IPS DF 4.7 (cell line): ENCODE data around the gene HARBI1.

Experiments
- DNase-seq: peaks from one replicate; pipeline ENCODE4 v3.0.0-alpha.2; 2013; ENCODE audit warnings: low spot score; ENCODE audit errors: extremely low read depth

Gene HARBI1

DNA sequence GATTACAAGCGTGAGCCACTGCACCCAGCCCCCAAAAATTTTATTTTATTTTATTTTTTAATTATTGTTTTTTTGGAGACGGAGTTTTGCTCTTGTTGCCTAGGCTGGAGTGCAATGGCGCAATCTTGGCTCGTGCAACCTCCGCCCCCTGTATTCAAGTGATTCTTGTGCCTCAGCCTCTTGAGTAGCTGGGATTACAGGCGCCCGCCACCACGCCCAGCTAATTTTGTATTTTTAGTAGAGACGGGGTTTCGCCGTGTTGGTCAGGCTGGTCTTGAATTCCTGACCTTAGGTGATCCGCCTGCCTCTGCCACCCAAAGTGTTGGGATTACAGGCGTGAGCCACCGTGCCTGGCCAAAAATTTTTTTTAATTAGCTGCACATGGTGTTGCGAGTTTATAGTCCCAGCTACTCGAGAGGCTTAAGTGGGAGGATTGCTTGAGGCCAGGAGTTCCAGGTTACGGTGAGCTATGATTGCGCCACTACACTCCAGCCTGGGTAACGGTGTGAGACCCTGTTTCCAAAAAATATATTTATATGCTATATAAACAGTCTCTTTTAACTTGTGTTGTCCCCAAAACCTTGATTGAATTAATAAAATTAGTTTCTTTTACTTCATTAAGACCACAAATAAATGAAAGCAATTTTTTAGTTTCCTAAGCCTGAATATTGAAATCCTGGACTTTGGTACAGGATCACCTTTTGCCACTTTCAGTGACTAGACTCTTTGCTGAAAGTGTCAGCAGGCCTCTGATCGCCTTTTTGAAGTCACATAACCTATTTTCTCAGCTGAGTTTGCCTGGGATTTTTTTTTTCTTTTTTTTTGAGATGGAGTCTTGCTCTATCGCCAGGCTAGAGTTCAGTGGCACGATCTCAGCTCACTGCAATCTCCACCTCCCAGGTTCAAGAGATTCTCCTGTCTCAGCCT is 16.5 kb upstream of the HARBI1 start:
- no peak for DNase-seq

DNA sequence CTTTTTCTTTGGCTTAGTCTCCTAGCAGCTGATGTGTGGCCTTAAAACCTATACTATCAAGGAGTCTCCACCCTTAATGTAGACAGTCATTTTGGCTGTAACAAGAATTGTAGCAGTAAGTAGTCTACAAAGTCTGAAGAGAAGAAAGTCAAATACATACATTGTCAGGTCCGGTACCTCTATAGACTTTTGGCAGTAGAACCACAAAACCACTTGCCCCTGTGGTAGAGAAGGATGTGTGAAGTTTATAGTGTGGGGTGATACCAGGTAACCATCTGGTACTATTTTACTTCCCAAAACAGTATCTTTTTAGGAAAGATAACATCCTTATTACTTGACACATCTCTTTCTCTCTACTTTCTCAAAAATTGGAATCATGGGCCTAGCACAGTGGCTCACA is 15.5 kb upstream of the HARBI1 start:
- DNase-seq: no peak

DNA sequence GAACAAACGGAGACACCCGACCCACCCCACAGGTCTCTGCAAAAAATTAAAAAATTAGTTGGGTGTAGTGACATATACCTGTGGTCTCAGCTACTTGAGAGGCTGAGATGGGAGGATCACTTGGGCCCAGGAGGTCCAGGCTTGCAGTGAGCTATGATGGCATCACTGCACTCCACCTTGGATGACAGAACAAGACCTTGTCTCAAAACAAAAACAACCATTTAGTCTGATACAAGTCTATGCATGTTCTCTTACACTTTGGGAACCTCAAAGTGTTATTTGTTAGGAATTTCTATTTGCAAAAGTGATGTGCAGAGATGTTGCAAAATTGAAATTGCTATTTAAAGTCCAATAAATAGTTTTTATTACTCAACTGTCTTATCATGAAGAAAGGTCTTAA is 14.6 kb upstream of the HARBI1 start:
- DNase-seq: no peak

DNA sequence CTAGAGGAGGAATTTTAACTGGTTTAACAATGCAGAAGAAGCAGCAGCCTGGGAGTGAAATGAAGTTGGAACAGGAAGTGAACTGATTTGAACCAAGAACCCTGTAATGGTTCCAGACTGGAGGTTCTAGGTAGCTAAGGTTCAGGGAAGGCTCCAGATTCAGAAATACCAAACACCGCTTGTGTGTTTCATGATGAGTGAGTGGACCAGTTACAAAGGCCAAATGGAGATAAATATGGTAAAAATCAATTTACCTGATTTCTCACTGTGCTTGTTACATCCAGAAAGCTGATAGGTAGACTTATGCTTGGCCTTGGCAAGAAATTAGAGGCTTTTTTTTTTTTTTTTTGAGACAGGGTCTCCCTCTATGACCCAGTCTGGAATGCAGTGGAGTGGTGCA is 13.2 kb upstream of the HARBI1 start:
- DNase-seq: no peak

DNA sequence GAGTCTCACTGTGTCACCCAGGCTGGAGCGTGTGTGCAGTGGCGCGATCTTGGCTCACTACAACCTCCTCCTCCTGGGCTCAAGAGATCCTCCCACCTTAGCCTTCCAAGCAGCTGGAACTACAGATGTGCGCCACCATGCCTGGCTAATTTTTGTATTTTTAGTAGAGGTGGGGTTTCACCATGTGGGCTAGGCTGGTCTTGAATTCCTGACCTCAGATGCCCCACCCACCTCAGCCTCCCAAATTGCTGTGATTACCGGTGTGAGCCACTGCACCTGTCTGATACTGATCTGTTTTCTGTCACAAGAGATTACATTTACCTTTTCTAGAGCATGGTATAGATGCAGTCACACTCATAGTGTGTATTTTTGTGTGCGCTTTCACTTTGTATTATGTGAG is 11.9 kb upstream of the HARBI1 start:
- no peak for DNase-seq

DNA sequence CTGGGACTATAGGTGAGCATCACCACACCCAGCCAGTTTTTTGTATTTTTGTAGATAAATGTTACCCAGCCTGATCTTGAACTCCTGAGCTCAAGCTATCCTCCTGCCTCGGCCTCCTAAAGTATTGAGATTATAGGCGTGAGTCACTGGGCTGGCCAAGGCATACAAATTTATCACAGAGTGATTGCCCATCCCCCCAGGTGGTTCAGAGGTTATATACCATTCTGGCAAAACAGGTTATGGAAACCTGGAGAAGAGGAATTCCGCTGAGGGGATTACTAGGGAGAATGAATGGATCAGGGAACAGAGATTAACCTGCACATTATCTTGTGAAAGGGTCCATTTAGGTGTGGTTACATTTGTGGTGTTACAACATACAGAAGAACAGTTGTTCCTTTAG is 8.4 kb upstream of the HARBI1 start:
- no peak for DNase-seq

DNA sequence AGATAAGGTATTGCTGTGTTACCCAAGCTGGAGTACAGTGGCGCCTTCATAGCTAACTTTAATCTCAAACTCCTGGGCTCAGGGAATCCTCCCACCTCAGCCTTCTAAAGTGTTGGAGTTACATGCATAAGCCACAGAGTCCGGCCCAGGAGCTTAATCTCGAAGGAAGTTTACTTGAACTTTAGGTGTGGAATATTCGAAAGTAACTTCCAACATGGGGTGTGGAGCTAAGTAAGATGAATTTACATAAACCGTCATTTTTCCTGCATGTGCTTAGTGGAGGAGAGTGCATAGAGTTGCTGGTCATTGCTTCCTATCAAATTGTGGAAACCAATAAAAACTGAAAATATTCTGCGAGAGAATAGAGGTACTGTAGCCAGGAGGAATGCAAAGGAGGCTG is 1.8 kb upstream of the HARBI1 start:
- DNase-seq: no peak

DNA sequence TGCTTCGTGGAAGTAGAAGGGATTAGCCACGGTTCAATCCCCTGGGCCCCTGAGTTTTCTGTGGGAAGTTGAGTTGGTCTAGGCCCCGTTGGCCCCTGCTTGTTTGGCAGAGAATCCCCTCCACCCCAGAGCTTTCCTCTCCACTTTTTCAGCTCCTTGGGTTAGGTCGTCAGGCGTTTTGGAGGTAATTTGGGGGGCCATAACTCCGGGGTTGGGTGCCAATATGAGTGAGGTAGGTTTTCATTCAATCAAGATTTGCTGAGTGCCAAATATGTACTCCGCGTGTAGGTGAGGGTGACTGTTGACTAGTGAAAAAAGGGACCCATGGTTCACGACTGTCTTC is 916 bp upstream of the HARBI1 start:
- DNase-seq: no peak

DNA sequence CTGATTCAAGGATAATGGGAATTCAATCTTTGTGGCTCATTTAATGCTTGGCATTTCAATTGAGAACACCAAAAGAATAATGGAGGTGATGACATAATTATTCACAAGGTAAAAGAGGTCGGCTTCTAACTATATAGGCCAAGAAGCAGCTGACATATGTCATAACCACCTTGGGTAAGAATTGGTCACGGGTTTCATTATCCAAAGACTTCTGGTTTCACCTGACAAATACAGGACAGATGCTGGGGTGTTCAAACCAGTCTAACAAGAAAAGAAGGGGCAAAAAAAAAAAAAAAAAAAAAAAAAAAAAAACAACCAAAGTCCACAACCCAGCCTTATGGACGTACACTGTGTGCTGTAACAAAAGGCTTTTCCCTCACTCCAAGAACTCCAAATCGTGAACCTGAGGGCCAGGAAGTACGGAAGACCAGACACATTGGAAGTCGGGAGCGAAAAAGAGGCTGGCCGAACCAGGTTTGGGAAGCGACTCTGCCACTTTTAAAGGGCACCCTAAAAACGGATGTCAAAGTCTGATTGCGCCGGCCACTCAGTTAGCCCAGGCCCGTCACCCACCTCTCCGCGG is 385 bp downstream of the HARBI1 start:
- no peak for DNase-seq

DNA sequence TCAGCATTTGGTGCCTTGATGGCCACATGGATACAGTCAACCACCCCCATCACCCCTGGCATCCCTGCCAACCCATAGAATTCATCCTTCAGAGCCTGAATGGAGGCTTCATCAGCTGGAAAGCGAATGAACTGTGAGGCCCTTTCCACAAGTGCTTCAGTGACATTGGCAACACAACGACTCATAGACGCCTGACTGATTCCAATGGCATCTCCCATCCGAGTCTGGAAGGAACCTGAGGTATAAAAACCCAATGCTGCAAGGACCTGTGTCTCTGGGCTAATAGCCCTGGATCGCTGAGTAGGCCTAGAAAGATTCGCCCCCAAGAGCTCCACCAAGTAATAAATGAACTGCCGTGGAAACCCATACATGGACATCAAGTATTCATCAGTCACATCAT is 1.3 kb downstream of the HARBI1 start:
- no peak for DNase-seq

DNA sequence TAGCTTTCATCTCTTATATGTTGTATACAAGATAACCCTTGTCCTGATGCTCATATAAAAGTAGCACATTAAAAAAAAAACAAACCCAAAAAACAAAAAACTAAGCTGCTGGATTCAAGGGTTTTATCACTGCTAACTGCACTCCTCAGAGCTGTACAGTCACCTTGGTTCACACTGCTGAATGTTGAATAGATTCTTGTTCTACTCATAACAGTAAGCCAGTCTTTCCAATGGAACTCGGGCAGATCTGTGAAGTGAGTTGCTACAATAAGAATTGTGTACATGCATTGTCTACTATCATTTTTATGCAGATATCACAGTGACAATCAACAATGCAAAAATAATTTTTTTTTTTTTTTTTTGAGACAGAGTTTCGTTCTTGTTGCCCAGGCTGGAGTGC is 4.7 kb downstream of the HARBI1 start:
- DNase-seq: no peak

DNA sequence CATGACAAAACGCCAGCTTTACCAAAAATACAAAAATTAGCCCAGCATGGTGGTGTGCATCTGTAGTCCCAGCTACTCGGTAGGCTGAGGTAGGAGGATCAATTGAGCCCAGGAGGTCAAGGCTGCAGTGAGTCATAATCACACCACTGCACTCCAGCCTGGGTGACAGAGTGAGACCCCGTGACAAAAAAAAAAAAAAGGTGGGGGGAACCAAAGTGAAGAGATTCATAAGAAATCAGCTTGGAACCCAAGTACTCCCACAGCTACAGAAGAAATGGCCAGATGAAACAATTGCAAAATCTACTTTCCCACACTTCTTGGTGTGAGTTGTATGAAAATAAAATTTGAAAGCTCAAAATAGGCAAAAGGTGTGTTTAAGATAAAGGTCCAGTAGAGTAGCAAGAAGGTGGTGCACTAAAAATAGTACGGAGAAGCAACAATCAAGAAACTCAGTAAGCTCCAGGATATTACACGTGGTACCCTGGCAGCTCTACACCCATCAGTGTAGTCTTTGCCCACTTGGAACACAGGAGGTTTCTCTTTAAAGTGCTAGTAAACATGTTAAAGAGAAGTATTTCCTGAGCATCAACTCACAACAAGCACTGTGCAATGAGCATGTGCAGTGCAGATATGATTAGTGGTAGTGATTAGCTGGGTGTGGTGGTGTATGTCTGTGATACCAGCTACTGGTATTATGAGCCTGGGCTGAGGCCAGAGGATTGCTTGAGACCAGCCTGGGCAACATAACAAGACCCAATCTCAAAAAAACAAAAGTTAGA is 5.3 kb downstream of the HARBI1 start:
- DNase-seq: no peak

DNA sequence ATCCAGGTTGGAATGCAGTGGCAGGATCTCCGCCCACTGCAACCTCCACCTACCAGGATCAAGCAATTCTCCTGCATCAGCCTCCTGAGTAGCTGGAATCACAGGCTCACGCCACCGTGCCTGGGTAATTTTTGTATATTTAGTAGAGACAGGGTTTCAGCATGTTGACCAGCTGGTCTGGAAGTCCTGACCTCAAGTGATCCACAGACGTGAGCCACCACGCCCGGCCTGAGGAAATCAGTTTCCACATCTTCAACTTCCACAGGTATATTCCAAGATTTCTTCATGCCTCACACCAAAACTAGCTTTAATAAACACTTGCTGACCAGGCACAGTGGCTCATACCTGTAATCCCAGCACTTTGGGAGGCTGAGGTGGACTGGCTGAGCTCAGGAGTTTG is 7.6 kb downstream of the HARBI1 start:
- DNase-seq: no peak

DNA sequence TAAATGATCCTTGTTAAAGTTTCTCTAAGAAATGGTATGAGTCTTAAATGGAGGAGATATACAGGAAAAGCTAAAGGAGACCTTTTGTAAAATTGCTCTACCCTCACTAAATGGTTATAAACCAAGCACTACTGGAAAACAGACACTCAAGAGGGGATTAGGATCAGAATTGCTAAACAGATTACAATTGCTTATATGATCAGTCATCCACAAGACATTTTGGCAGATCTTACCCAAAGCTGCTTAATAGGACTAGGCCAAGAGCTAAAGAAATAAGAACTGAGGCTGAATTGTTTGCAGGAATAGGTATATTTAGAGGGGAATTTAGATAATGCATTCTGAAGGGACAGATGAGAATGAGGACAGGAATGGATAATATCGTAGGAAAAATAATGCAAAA is 9.5 kb downstream of the HARBI1 start:
- no peak for DNase-seq

DNA sequence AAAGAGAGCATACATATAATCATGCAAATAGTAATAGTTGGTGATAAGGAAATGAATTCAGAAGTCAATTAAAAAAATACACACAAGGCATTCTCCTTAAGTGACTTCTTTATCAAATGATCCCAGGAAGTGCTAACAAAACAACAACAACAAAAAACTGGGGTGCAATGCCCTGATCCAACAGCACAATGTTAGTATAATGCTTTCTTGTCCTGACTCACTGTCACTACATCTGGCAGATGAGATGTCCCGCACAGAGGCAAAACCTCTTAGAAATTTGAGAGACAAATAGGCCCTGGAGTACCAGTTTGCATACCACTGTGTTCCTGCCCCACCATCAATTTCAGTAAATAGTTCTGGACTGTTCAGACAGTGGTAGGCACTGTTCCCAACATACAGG is 12.2 kb downstream of the HARBI1 start:
- DNase-seq: no peak

DNA sequence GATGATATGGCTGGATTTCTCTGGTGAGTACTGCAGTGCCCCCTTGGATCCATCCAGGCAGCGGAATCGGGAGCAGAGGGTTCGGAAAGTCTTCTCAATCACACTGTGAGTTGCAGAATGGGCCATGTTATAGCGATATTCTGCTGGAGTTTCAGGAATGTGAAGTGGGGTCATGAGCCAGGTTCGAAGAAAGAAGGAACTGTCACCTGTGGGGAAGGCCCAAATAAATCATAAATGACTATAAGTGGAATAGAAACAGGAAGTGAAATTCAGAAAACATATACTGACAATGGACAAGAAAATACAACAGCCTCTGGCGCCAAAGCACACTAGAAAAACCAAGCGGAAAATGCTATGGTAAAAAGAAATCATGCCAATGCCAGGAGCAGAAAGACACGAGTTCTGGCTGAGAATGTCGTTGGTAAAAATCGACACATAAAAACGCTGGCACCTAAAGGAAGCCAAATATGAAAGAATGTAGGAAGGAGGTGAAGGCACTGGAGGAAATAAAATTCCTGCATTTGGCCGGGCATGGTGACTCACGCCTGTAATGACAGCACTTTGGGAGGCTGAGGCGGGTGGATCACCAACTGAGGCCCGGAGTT is 13.2 kb downstream of the HARBI1 start:
- no peak for DNase-seq

DNA sequence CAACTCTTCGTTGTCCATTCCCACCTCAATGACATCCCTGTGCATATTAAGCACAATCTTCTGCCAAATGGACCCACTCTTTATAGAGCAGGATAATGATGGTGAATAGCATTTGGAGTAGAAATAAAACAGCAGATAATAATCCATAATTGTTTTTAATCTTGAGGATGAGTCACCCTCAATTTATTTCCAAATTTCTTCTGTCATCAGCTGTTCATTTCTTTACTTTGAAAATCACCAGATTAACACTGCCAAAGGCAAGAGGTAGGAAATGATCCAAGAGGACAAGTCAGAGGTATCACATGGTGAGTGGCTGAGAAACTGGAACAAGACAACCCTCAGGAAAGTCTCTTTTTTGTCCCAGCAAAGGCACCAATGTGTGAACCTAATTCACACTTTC is 15.9 kb downstream of the HARBI1 start:
- no peak for DNase-seq

DNA sequence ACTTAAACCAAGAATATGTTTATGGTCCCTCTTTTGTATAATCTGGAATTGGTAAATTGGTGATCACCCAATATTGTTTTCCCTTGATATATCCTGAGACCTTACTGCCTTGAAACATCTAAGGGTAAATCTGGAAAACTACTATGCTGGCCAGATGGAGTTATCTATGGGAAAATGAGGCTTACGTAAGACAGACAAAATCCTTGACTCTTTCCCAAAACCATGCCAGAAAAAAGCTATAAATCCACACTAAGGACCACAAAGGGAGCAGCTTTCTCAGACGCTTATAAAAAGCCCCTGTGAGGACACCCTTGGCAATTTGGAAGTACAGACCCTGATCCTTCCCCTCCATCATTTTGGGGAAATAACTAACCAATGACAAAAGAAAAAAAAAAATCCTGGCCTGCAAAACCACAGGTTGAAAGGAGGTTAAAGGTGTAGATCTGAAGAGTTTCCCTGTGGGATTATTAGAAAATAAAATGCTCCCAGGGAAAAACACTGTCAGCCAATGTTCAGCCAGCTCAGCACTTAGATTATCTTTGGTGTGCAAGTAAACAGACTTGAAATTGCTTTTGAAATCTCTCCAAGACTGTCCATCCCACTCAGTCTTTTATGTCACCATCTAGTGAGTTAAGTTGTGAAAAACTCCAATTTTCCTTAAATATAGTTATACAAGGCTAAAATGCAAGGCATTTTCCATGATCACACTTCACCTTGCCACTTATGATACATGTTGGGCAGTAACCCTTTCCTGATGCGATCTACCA is 16.6 kb downstream of the HARBI1 start:
- DNase-seq: no peak

DNA sequence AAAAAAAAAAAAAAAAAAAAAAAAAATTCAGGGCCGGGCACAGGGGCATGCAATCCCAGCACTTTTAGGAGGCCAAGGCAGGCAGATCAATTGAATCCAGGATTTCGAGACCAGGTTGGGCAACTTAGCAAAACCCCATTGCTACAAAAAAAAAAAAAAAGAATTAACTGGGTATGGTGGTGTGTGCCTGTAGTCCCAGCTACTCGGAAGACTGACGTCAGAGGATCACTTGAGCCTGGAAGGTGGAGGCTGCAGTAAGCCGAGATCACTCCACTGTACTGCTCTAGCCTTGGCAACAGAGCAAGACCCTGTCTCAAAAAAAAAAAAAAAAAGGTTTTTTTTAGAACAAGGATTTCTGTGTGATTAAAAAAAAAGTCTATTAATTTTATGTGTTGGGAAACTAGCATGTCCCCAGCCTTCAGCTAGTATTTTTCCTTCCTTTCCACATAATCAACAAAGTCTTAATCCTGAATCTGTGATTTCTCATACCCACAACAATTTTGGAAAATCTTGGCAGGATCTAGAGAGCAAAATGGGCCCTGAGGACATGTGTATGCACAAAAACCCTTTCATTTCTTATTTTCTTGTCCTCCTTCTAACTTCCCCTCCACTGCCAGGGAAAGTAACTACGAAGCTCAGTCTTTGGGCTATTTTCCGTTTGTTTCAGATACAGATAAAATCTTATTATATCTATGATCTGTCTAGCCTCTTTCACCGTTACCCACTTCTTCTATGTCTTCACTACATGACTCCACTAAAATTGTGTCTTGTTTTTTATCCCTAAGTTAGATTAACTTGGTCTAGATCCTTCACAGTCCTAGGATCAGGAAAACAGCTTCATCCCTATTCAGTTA is 17.5 kb downstream of the HARBI1 start:
- DNase-seq: no peak

DNA sequence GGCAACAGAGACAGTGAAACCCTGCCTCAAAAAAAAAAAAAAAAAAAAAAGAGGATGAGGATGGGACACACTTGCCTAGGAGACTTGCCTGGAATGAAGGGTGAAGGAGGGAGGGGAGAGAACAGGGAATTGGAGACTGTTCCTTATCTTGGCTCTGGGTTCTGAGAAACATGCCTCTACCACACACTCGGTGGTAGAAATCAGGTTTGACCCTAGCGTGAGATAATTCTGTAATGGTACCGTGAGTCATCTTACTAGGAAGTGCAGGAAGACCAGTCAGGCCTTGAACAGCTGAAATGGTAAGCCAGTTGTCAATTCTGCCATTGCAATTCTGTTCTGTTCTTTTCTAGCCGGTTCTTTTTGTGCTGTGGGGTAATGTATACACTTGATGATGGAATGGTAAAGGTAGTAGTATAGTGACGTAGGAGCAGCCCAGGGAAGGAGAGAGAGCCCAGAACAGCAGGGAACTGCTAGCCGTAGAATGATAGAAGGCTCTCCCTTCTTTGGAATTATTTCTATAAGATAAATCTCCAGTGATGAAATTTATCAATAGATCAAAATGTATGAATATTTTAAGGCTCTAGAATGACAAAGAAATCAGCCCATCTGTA is 19.3 kb downstream of the HARBI1 start:
- no peak for DNase-seq
